Measurements from ENCODE around the gene OPN3. TPM values are rescaled to one million over a fixed set of nuclear protein-coding genes. Genes with fewer than 3 reads are reported as not detected.

The OPN3 gene
- total RNA-seq, 1 donor from 2014 or later: 36.5 TPM

- H3K4me3 ChIP-seq: no peak overlapping the region
- no peaks in the 10 kb centered on the region for H3K36me3 ChIP-seq
- no peaks in the 10 kb centered on the region for H3K9me3 ChIP-seq
- H3K4me1 ChIP-seq: peaks cover 20% of the 10 kb centered on the region
- intact Hi-C loops (cut with DNase I): no loop called here
- peak; percentile 41 to 48 for ATAC-seq
- DNase-seq: no peak
- TF ChIP-seq, protein P1, sequence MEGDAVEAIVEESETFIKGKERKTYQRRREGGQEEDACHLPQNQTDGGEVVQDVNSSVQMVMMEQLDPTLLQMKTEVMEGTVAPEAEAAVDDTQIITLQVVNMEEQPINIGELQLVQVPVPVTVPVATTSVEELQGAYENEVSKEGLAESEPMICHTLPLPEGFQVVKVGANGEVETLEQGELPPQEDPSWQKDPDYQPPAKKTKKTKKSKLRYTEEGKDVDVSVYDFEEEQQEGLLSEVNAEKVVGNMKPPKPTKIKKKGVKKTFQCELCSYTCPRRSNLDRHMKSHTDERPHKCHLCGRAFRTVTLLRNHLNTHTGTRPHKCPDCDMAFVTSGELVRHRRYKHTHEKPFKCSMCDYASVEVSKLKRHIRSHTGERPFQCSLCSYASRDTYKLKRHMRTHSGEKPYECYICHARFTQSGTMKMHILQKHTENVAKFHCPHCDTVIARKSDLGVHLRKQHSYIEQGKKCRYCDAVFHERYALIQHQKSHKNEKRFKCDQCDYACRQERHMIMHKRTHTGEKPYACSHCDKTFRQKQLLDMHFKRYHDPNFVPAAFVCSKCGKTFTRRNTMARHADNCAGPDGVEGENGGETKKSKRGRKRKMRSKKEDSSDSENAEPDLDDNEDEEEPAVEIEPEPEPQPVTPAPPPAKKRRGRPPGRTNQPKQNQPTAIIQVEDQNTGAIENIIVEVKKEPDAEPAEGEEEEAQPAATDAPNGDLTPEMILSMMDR (IDR thresholded peaks at IDR 0.05): no peak
- no peak overlapping the region for H3K27ac ChIP-seq
- H3K27me3 ChIP-seq (ENCODE audit: low read depth): no peaks in the 10 kb centered on the region
Observed at GRCh38 chr1:241610056-241610815, 29.9 kb downstream of the OPN3 start.

- intact Hi-C loops (cut with DNase I): no loop called here
Observed at GRCh38 chr1:241608379-241609033, 31.7 kb downstream of the OPN3 start.

GRCh38 chr1:241607497-241607896 lies 32.7 kb downstream of the OPN3 start:
- TF ChIP-seq, protein P1 (IDR thresholded peaks at IDR 0.05): no peak
- H3K36me3 ChIP-seq: no peaks in the 10 kb centered on the region
- intact Hi-C loops (cut with DNase I): no loop called here
- ATAC-seq: no peak
- H3K4me3 ChIP-seq: no peak overlapping the region
- H3K9me3 ChIP-seq: no peaks in the 10 kb centered on the region
- H3K27ac ChIP-seq: no peak overlapping the region
- peaks cover 27% of the 10 kb centered on the region for H3K4me1 ChIP-seq
- no peak for DNase-seq
- no peaks in the 10 kb centered on the region for H3K27me3 ChIP-seq (ENCODE audit: low read depth)

More at GRCh38 chr1:241608379-241609033, 31.7 kb downstream of the OPN3 start:
- TF ChIP-seq, protein P1 (IDR thresholded peaks at IDR 0.05): no peak
- Histone ChIP-seq H3K4me3 (no peak overlapping the region), H3K4me1 (peaks cover 23% of the 10 kb centered on the region), H3K27ac (no peak overlapping the region), H3K27me3 (ENCODE audit: low read depth) (no peaks in the 10 kb centered on the region), H3K9me3 (no peaks in the 10 kb centered on the region), H3K36me3 (no peaks in the 10 kb centered on the region)
- ATAC-seq (no peak), DNase-seq (no peak)

DNA sequence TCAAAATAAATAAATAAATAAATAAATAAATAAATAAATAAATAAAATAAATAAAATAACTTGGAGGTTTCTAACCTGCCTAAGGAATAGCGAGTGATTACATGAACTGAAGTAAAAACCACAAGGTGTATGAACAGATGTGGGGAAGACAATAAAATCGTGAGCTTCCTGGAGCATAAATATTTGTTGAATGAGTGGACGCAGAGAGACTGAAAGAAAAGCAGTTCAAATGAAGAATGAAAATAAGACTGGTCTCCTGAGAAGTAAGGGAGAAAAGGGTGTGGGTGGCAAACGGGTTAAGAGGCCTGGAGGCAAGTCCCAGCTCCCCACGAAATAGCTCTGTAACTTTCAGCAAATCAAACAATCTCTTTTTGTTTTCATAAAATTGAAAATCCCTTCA lies 33.6 kb downstream of the OPN3 start:
- DNase-seq (no peak), ATAC-seq (no peak)
- TF ChIP-seq, protein P1 (IDR thresholded peaks at IDR 0.05): no peak
- Histone ChIP-seq H3K27me3 (ENCODE audit: low read depth) (no peaks in the 10 kb centered on the region), H3K4me3 (no peak overlapping the region), H3K36me3 (no peaks in the 10 kb centered on the region), H3K4me1 (peaks cover 25% of the 10 kb centered on the region), H3K9me3 (no peaks in the 10 kb centered on the region), H3K27ac (no peak overlapping the region)
- intact Hi-C loops (cut with DNase I): no loop called here

GRCh38 chr1:241605146-241605805 lies 34.9 kb downstream of the OPN3 start:
- H3K9me3 ChIP-seq: no peaks in the 10 kb centered on the region
- no peaks in the 10 kb centered on the region for H3K36me3 ChIP-seq
- H3K4me1 ChIP-seq: peaks cover 12% of the 10 kb centered on the region
- ATAC-seq (peak; percentile 20 to 31), DNase-seq (no peak)
- intact Hi-C loops (cut with DNase I): no loop called here
- no peaks in the 10 kb centered on the region for H3K27me3 ChIP-seq (ENCODE audit: low read depth)
- TF ChIP-seq, protein P1 (IDR thresholded peaks at IDR 0.05): no peak
- H3K27ac ChIP-seq: no peak overlapping the region
- H3K4me3 ChIP-seq: no peak overlapping the region
